ENCODE results near the gene DNMT3L. TPM values are rescaled to one million over a fixed set of nuclear protein-coding genes. Genes with fewer than 3 reads are reported as not detected.

Gene DNMT3L
- polyA plus RNA-seq, 1 donor (not counting 4 experiments of a cell fraction or from before 2014, with no cell fraction given), result not detected

- Histone ChIP-seq H3K79me2 (ENCODE audit: control insufficient read depth, insufficient read depth, low read length) (no peaks in the 10 kb centered on the region), H3K27me3 (ENCODE audit: control insufficient read depth, extremely low read depth, insufficient read depth, low read length) (peaks cover 43% of the 10 kb centered on the region), H2AFZ (ENCODE audit: control insufficient read depth, low read length) (no peak overlapping the region), H3K4me1 (ENCODE audit: control insufficient read depth, extremely low read depth, insufficient read depth, low read length) (no peaks in the 10 kb centered on the region), H3K9ac (ENCODE audit: control insufficient read depth, extremely low read depth, insufficient read depth, low read length) (no peak overlapping the region), H3K4me2 (ENCODE audit: control insufficient read depth, extremely low read depth, insufficient read depth, low read depth, low read length) (no peak overlapping the region), H3K9me1 (ENCODE audit: control insufficient read depth, extremely low read depth, insufficient read depth, low read length) (no peaks in the 10 kb centered on the region), H3K36me3 (ENCODE audit: control insufficient read depth in 2 of 2, extremely low read depth in 1 of 2, insufficient read depth in 2 of 2, low read length in 2 of 2) (no peaks in the 10 kb centered on the region), H3K27ac (ENCODE audit: control insufficient read depth, insufficient read depth, low read length) (no peak overlapping the region), H4K20me1 (ENCODE audit: control insufficient read depth, extremely low read depth, insufficient read depth, low read length) (peaks cover 4% of the 10 kb centered on the region), H3K4me3 (ENCODE audit: control insufficient read depth in 2 of 3, extremely low read depth in 1 of 3, insufficient read depth in 2 of 3, low read depth in 1 of 3, low read length in 3 of 3) (no peak overlapping the region), H3K9me3 (ENCODE audit: control insufficient read depth, low read depth, low read length) (no peaks in the 10 kb centered on the region)
- FAIRE-seq (no peak), DNase-seq (ENCODE audit: low read depth, low spot score) (no peak)
- dilution Hi-C loops (cut with MboI; ENCODE audit: extremely low pct_ligation_motif_present, low sequenced_read_pairs), result no loop called here
- TF ChIP-seq CTCF (optimal IDR thresholded peaks at IDR 0.05 in 1 of 3, IDR thresholded peaks at IDR 0.05 in 1 of 3, conservative IDR thresholded peaks at IDR 0.05 in 1 of 3; ENCODE audit: extremely low read depth in 1 of 3, insufficient read depth in 2 of 3, low read length in 3 of 3) (no peak), EZH2 (IDR thresholded peaks at IDR 0.05; ENCODE audit: low read length) (no peak)
These were observed 28.8 kb upstream of the DNMT3L start for GRCh38 chr21:44290327-44291077.

- H3K4me1 ChIP-seq (ENCODE audit: control insufficient read depth, extremely low read depth, insufficient read depth, low read length), result no peaks in the 10 kb centered on the region
- H3K9ac ChIP-seq (ENCODE audit: control insufficient read depth, extremely low read depth, insufficient read depth, low read length), result no peak overlapping the region
- DNase-seq (ENCODE audit: low read depth, low spot score) (no peak), FAIRE-seq (no peak)
- no peaks in the 10 kb centered on the region for H3K36me3 ChIP-seq (ENCODE audit: control insufficient read depth in 2 of 2, extremely low read depth in 1 of 2, insufficient read depth in 2 of 2, low read length in 2 of 2)
- TF ChIP-seq EZH2 (IDR thresholded peaks at IDR 0.05; ENCODE audit: low read length), result no peak
- TF ChIP-seq CTCF (optimal IDR thresholded peaks at IDR 0.05 in 1 of 3, IDR thresholded peaks at IDR 0.05 in 1 of 3, conservative IDR thresholded peaks at IDR 0.05 in 1 of 3; ENCODE audit: extremely low read depth in 1 of 3, insufficient read depth in 2 of 3, low read length in 3 of 3), result no peak
- H3K4me3 ChIP-seq (ENCODE audit: control insufficient read depth in 2 of 3, extremely low read depth in 1 of 3, insufficient read depth in 2 of 3, low read depth in 1 of 3, low read length in 3 of 3), result no peak overlapping the region
- H3K9me1 ChIP-seq (ENCODE audit: control insufficient read depth, extremely low read depth, insufficient read depth, low read length), result no peaks in the 10 kb centered on the region
- H3K27me3 ChIP-seq (ENCODE audit: control insufficient read depth, extremely low read depth, insufficient read depth, low read length), result peaks cover 48% of the 10 kb centered on the region
- H3K9me3 ChIP-seq (ENCODE audit: control insufficient read depth, low read depth, low read length), result no peaks in the 10 kb centered on the region
- dilution Hi-C loops (cut with MboI; ENCODE audit: extremely low pct_ligation_motif_present, low sequenced_read_pairs), result no loop called here
- H3K4me2 ChIP-seq (ENCODE audit: control insufficient read depth, extremely low read depth, insufficient read depth, low read depth, low read length), result no peak overlapping the region
- no peak overlapping the region for H2AFZ ChIP-seq (ENCODE audit: control insufficient read depth, low read length)
- H4K20me1 ChIP-seq (ENCODE audit: control insufficient read depth, extremely low read depth, insufficient read depth, low read length), result peaks cover 3% of the 10 kb centered on the region
- H3K79me2 ChIP-seq (ENCODE audit: control insufficient read depth, insufficient read depth, low read length), result no peaks in the 10 kb centered on the region
- H3K27ac ChIP-seq (ENCODE audit: control insufficient read depth, insufficient read depth, low read length), result no peak overlapping the region
These were observed 27.8 kb upstream of the DNMT3L start for GRCh38 chr21:44289381-44290010.
